IMR-90 (cell line): ENCODE results near the gene UBL4A. TPM values are rescaled to one million over a fixed set of nuclear protein-coding genes. Genes with fewer than 3 reads are reported as not detected.

Experiments used
- ATAC-seq: fragments of 200-7000 bp; cut with Tn5 transposase; 2 replicates; pipeline ENCODE4 v1.9.1; 2020; ENCODE audit warnings: low read depth, mild to moderate bottlenecking, moderate library complexity
- BruUV-seq: library from RNA; stranded (reverse); fragments of 400-500 nt; replicated peaks from 2 replicates; lab custom pipeline; 2021; lab: Mats Ljungman, UMichigan
- CTCF ChIA-PET: fragments of 300-600 bp; formaldehyde crosslinking; extraction: SDS; loops from one replicate; lab custom pipeline; 2021; ENCODE audit warnings: antibody characterized with exemption; lab: Yijun Ruan, JAX
- POLR2A ChIA-PET: fragments of 300-600 bp; sonication (Branson Sonifier 250); formaldehyde crosslinking; loops from one replicate; lab custom pipeline; 2022; ENCODE audit warnings: antibody characterized with exemption; ENCODE audit not compliant: unreplicated experiment; lab: Charles Lee
- DNase-seq: peaks from one replicate; pipeline ENCODE4 v3.0.0; 2013
- H2AFZ ChIP-seq: replicated peaks from 2 replicates; pipeline ENCODE3; 2013; ENCODE audit warnings: low read length, mild to moderate bottlenecking; ENCODE audit not compliant: poor library complexity
- H2AK5ac ChIP-seq: 2 replicates; pipeline ENCODE4 v1.6.1; 2013; ENCODE audit warnings: low read depth, low read length, inconsistent platforms
- H2AK9ac ChIP-seq: replicated peaks from 2 replicates; pipeline ENCODE3; 2013; ENCODE audit warnings: mild to moderate bottlenecking, low read depth, low read length, moderate library complexity; ENCODE audit not compliant: poor library complexity
- H2BK120ac ChIP-seq: 2 replicates; pipeline ENCODE4 v1.6.1; 2013; ENCODE audit warnings: low read depth, low read length, inconsistent platforms
- H2BK15ac ChIP-seq: 3 replicates; pipeline ENCODE4 v1.6.1; 2013; ENCODE audit warnings: low read depth, low read length, inconsistent platforms
- H2BK20ac ChIP-seq: 2 replicates; pipeline ENCODE4 v1.6.1; 2013; ENCODE audit warnings: low read depth, mild to moderate bottlenecking, inconsistent platforms, low read length, moderate library complexity
- H2BK5ac ChIP-seq: 2 replicates; pipeline ENCODE4 v1.6.1; 2013; ENCODE audit warnings: mild to moderate bottlenecking, low read depth, low read length, inconsistent platforms; ENCODE audit not compliant: poor library complexity, severe bottlenecking
- H3K14ac ChIP-seq: replicated peaks from 2 replicates; pipeline ENCODE4 v1.6.1; 2013; ENCODE audit warnings: low read depth, low read length, inconsistent platforms
- H3K18ac ChIP-seq: 2 replicates; pipeline ENCODE4 v1.6.1; 2013; ENCODE audit warnings: low read depth, low read length, control low read depth
- H3K23ac ChIP-seq: 2 replicates; pipeline ENCODE4 v1.6.1; 2013; ENCODE audit warnings: low read depth, low read length, inconsistent platforms
- H3K27ac ChIP-seq: 2 replicates; pipeline ENCODE4 v1.5.1; 2013; ENCODE audit warnings: mild to moderate bottlenecking, control low read depth, low read length; ENCODE audit not compliant: insufficient read depth
- H3K27me3 ChIP-seq: 2 replicates; pipeline ENCODE4 v1.6.1; 2013; ENCODE audit warnings: low read length; ENCODE audit not compliant: control insufficient read depth, insufficient read depth
- H3K36me3 ChIP-seq: 2 replicates; pipeline ENCODE4 v1.6.1; 2013; ENCODE audit warnings: low read length, mixed read lengths; ENCODE audit not compliant: control insufficient read depth, insufficient read depth
- H3K4ac ChIP-seq: 2 replicates; pipeline ENCODE4 v1.6.1; 2013; ENCODE audit warnings: low read depth, low read length, inconsistent platforms
- H3K4me1 ChIP-seq: 2 replicates; pipeline ENCODE4 v1.6.1; 2013; ENCODE audit warnings: low read length, mixed read lengths; ENCODE audit not compliant: control insufficient read depth, insufficient read depth
- H3K4me2 ChIP-seq: 2 replicates; pipeline ENCODE4 v1.6.1; 2013; ENCODE audit warnings: low read depth, mild to moderate bottlenecking, control low read depth, low read length, moderate library complexity
- H3K4me3 ChIP-seq: 2 replicates; pipeline ENCODE4 v1.5.1; 2013; ENCODE audit warnings: low read depth, mild to moderate bottlenecking, control low read depth, low read length, moderate library complexity; ENCODE audit not compliant: insufficient read depth
- H3K56ac ChIP-seq: 2 replicates; pipeline ENCODE4 v1.6.1; 2013; ENCODE audit warnings: low read length, inconsistent platforms; ENCODE audit not compliant: insufficient read depth; ENCODE audit errors: extremely low read depth
- H3K79me1 ChIP-seq, 2 experiments: 2 replicates each; pipeline ENCODE4 v1.6.1; 2013; ENCODE audit warnings: low read length in 2 of 2, inconsistent platforms in 1 of 2, low read depth in 1 of 2
- H3K9ac ChIP-seq: 2 replicates; pipeline ENCODE4 v1.6.1; 2013; ENCODE audit warnings: low read depth, low read length, control low read depth
- H3K9me1 ChIP-seq: 2 replicates; pipeline ENCODE4 v1.6.1; 2013; ENCODE audit warnings: low read length, inconsistent platforms; ENCODE audit not compliant: insufficient read depth
- H3K9me3 ChIP-seq: 2 replicates; pipeline ENCODE4 v1.6.1; 2013; ENCODE audit warnings: low read length; ENCODE audit not compliant: control insufficient read depth, insufficient read depth
- H4K20me1 ChIP-seq: 2 replicates; pipeline ENCODE4 v1.6.1; 2013; ENCODE audit warnings: low read length, inconsistent platforms; ENCODE audit not compliant: insufficient read depth
- H4K5ac ChIP-seq: 2 replicates; pipeline ENCODE4 v1.6.1; 2013; ENCODE audit warnings: mild to moderate bottlenecking, low read depth, low read length, control low read depth
- H4K8ac ChIP-seq, 2 experiments: 2 replicates each; pipeline ENCODE4 v1.6.1; 2013; ENCODE audit warnings: low read depth in 2 of 2, low read length in 2 of 2, control low read depth in 1 of 2, inconsistent platforms in 1 of 2
- H4K91ac ChIP-seq: 2 replicates; pipeline ENCODE4 v1.6.1; 2013; ENCODE audit warnings: low read depth, low read length, inconsistent platforms; ENCODE audit not compliant: insufficient read depth
- BHLHE40 ChIP-seq: fragments of 150-350 bp; IDR thresholded peaks from 2 replicates; pipeline ENCODE4 v1.6.1; 2016; ENCODE audit warnings: mild to moderate bottlenecking, low read depth, low read length
- CEBPB ChIP-seq: IDR thresholded peaks from 2 replicates; pipeline ENCODE4 v1.6.1; 2012; ENCODE audit warnings: low read depth, low read length, improper control_type of control experiment
- CHD1 ChIP-seq: IDR thresholded peaks from 2 replicates; pipeline ENCODE4 v1.6.1; 2012; ENCODE audit warnings: low read depth, low read length, improper control_type of control experiment
- FOS ChIP-seq: fragments of 150-350 bp; IDR thresholded peaks from 2 replicates; pipeline ENCODE4 v1.6.1; 2016; ENCODE audit warnings: low read depth, low read length
- MAFK ChIP-seq: IDR thresholded peaks from 2 replicates; pipeline ENCODE4 v1.6.1; 2012; ENCODE audit warnings: low read depth, low read length, improper control_type of control experiment
- MAZ ChIP-seq: IDR thresholded peaks from 2 replicates; pipeline ENCODE4 v1.6.1; 2012; ENCODE audit warnings: low read depth, mild to moderate bottlenecking, low read length, improper control_type of control experiment, moderate library complexity, borderline replicate concordance
- MXI1 ChIP-seq: IDR thresholded peaks from 2 replicates; pipeline ENCODE4 v1.6.1; 2012; ENCODE audit warnings: low read depth, mild to moderate bottlenecking, low read length, moderate library complexity, borderline replicate concordance
- NFE2L2 ChIP-seq: fragments of 150-350 bp; IDR thresholded peaks from 2 replicates; pipeline ENCODE4 v1.6.1; 2016; ENCODE audit warnings: low read depth, mild to moderate bottlenecking, low read length
- POLR2A ChIP-seq: IDR thresholded peaks from 2 replicates; pipeline ENCODE4 v1.6.1; 2012; ENCODE audit warnings: mild to moderate bottlenecking, low read depth, low read length
- RAD21 ChIP-seq: IDR thresholded peaks from 2 replicates; pipeline ENCODE4 v1.6.1; 2012; ENCODE audit warnings: low read length, improper control_type of control experiment
- RCOR1 ChIP-seq: IDR thresholded peaks from 2 replicates; pipeline ENCODE4 v1.6.1; 2012; ENCODE audit warnings: mild to moderate bottlenecking, low read length, improper control_type of control experiment; ENCODE audit not compliant: insufficient replicate concordance
- RFX5 ChIP-seq: IDR thresholded peaks from 2 replicates; pipeline ENCODE4 v1.8.0; 2012; ENCODE audit warnings: low read depth, mild to moderate bottlenecking, low read length, moderate library complexity
- SMC3 ChIP-seq: fragments of 150-350 bp; IDR thresholded peaks from 2 replicates; pipeline ENCODE4 v1.6.1; 2016; ENCODE audit warnings: low read depth, mild to moderate bottlenecking, antibody characterized with exemption, low read length, moderate library complexity
- WGBS, 2 experiments: methylation state at CpG; one replicate each; pipeline versions ENCODE4 v1.1.5 to v1.1.7; 2013; ENCODE audit warnings: missing lambda C conversion rate in 2 of 2; ENCODE audit not compliant: insufficient read length in 1 of 2; ENCODE audit errors: extremely low coverage in 2 of 2; 5-methylcytosine and 5-hydroxymethylcytosine counted together
- dilution Hi-C: fragments of 300-500 bp; cut with HindIII; formaldehyde crosslinking; loops from one replicate; pipeline ENCODE4 v1.14.3; 2018; ENCODE audit warnings: low sequenced_read_pairs; ENCODE audit not compliant: unreplicated experiment
- in situ Hi-C: fragments of 300-500 bp; cut with MboI; formaldehyde crosslinking; loops from 3 replicates; pipeline ENCODE4 v1.14.3; 2019; ENCODE audit warnings: low sequenced_read_pairs, inconsistent platforms, mixed read lengths
- intact Hi-C: fragments of 100-400 bp; cut with micrococcal nuclease; formaldehyde crosslinking; loops from 2 replicates; pipeline ENCODE4 v1.10.0; 2022
- polyA plus RNA-seq, 3 experiments: library from polyadenylated mRNA; depleted of rRNA; stranded (reverse); fragments of >200 nt; gene quantifications; 2 replicates each; pipeline ENCODE4 v1.2.3, GENCODE V29; 2012; ENCODE audit warnings: low replicate concordance in 1 of 3
- total RNA-seq: library from RNA; depleted of rRNA; stranded (reverse); fragments of >200 nt; gene quantifications from 2 replicates; pipeline ENCODE4 v1.2.3, GENCODE V29; 2012
- TF ChIP-seq, protein P1 (sequence below): fragments of 150-350 bp; IDR thresholded peaks from 2 replicates; pipeline ENCODE4 v1.6.1; 2017; ENCODE audit warnings: mild to moderate bottlenecking, antibody characterized with exemption, low read length, low read depth
- TF ChIP-seq, protein P2 (sequence below): conservative IDR thresholded peaks from 2 replicates; pipeline ENCODE4 v1.5.1; 2012; ENCODE audit warnings: mild to moderate bottlenecking, low read depth, low read length, improper control_type of control experiment
- TF ChIP-seq, protein P3 (sequence below): fragments of 150-350 bp; IDR thresholded peaks from 2 replicates; pipeline ENCODE4 v1.6.1; 2016; ENCODE audit warnings: low read depth, mild to moderate bottlenecking, low read length, moderate library complexity, borderline replicate concordance

UBL4A gene
- total and polyA plus RNA-seq, 2 of the 4 experiments (the other 2 are of a cell fraction), result 24.6 to 28.3 TPM

DNA sequence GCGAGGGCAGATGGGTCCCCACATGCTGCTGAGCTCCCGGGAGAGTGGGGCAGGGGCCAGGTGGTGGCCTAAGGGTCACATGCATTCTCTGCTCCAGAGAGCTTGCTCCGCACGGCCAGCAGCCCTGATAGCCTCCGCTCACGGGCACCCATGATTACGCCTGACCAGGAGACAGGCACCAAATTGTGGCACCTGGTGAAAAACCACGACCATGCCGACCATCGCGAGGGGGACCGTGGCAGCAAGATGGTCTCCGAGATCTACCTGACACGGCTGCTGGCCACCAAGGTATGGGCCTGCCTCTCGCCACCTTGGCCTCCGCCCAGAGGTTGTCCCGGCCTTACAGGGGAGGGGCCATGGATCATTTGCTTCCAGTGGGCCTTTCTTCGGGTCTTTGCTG, 16.5 kb downstream of the UBL4A start:
- no peak overlapping the region for H4K5ac ChIP-seq
- H2AFZ ChIP-seq, result peak overlapping the region; percentile 6
- H3K27ac ChIP-seq, result no peak overlapping the region
- H3K56ac ChIP-seq, result no peak overlapping the region
- no peaks in the 10 kb centered on the region; the same call in 1 of the 2 replicates for H4K20me1 ChIP-seq
- H3K14ac ChIP-seq, result no peak overlapping the region
- TF ChIP-seq MAFK, result no peak
- no peak for TF ChIP-seq RCOR1
- no peak for TF ChIP-seq CEBPB
- no peak for TF ChIP-seq NFE2L2
- TF ChIP-seq, protein P1, sequence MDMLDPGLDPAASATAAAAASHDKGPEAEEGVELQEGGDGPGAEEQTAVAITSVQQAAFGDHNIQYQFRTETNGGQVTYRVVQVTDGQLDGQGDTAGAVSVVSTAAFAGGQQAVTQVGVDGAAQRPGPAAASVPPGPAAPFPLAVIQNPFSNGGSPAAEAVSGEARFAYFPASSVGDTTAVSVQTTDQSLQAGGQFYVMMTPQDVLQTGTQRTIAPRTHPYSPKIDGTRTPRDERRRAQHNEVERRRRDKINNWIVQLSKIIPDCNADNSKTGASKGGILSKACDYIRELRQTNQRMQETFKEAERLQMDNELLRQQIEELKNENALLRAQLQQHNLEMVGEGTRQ, result no peak
- TF ChIP-seq, protein P2, sequence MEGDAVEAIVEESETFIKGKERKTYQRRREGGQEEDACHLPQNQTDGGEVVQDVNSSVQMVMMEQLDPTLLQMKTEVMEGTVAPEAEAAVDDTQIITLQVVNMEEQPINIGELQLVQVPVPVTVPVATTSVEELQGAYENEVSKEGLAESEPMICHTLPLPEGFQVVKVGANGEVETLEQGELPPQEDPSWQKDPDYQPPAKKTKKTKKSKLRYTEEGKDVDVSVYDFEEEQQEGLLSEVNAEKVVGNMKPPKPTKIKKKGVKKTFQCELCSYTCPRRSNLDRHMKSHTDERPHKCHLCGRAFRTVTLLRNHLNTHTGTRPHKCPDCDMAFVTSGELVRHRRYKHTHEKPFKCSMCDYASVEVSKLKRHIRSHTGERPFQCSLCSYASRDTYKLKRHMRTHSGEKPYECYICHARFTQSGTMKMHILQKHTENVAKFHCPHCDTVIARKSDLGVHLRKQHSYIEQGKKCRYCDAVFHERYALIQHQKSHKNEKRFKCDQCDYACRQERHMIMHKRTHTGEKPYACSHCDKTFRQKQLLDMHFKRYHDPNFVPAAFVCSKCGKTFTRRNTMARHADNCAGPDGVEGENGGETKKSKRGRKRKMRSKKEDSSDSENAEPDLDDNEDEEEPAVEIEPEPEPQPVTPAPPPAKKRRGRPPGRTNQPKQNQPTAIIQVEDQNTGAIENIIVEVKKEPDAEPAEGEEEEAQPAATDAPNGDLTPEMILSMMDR, result no peak
- no peak for TF ChIP-seq BHLHE40
- TF ChIP-seq MAZ, result no peak
- TF ChIP-seq RAD21, result no peak
- TF ChIP-seq RFX5, result no peak
- no peak for TF ChIP-seq MXI1
- TF ChIP-seq CHD1, result no peak
- TF ChIP-seq FOS, result no peak
- no peak for TF ChIP-seq SMC3
- no peak for TF ChIP-seq POLR2A
- TF ChIP-seq, protein P3, sequence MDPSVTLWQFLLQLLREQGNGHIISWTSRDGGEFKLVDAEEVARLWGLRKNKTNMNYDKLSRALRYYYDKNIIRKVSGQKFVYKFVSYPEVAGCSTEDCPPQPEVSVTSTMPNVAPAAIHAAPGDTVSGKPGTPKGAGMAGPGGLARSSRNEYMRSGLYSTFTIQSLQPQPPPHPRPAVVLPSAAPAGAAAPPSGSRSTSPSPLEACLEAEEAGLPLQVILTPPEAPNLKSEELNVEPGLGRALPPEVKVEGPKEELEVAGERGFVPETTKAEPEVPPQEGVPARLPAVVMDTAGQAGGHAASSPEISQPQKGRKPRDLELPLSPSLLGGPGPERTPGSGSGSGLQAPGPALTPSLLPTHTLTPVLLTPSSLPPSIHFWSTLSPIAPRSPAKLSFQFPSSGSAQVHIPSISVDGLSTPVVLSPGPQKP, result no peak
- no peak overlapping the region for H3K18ac ChIP-seq
- in situ Hi-C loops (no loop called here), intact Hi-C loops (no loop called here), dilution Hi-C loops (no loop called here)
- H3K36me3 ChIP-seq, result peaks cover 69% of the 10 kb centered on the region
- no peak overlapping the region for H2AK5ac ChIP-seq
- H2BK20ac ChIP-seq, result no peak overlapping the region
- no peak overlapping the region for H4K8ac ChIP-seq
- no peak overlapping the region for H3K4ac ChIP-seq
- H2BK5ac ChIP-seq, result no peak overlapping the region
- no peaks in the 10 kb centered on the region for H3K79me1 ChIP-seq
- H2AK9ac ChIP-seq, result peak overlapping the region; percentile 72
- no peak overlapping the region for H4K91ac ChIP-seq
- no peak overlapping the region for H3K4me2 ChIP-seq
- no peaks in the 10 kb centered on the region for H3K27me3 ChIP-seq
- peaks cover 2% of the 10 kb centered on the region; the same call in 1 of the 2 replicates for H3K9me3 ChIP-seq
- ChIA-PET POLR2A (no interaction called here), CTCF (no interaction called here)
- no peaks in the 10 kb centered on the region for H3K4me1 ChIP-seq
- DNase-seq (no peak), ATAC-seq (no peak)
- no TSS peak for BruUV-seq
- H2BK15ac ChIP-seq, result no peak overlapping the region
- WGBS, 2 experiments, result 81% methylated on average over 8 of the region's 18 CpGs; no CpG with 5 or more reads in 1 of the 2 experiments
- no peak overlapping the region for H3K4me3 ChIP-seq
- H3K23ac ChIP-seq, result no peak overlapping the region
- H2BK120ac ChIP-seq, result no peak overlapping the region
- H3K9me1 ChIP-seq, result no peaks in the 10 kb centered on the region
- H3K9ac ChIP-seq, result no peak overlapping the region
